ENCODE data around the gene NDUFA13.

Gene NDUFA13

GRCh38 chr19:19548915-19549759 lies 33.1 kb downstream of the NDUFA13 start:
- DNase-seq (ENCODE audit: low spot score): no peak

GRCh38 chr19:19549804-19550464 lies 33.9 kb downstream of the NDUFA13 start:
- DNase-seq (ENCODE audit: low spot score): no peak

- DNase-seq (ENCODE audit: low spot score): no peak
These were observed 34.5 kb downstream of the NDUFA13 start for GRCh38 chr19:19550485-19550929.

DNA sequence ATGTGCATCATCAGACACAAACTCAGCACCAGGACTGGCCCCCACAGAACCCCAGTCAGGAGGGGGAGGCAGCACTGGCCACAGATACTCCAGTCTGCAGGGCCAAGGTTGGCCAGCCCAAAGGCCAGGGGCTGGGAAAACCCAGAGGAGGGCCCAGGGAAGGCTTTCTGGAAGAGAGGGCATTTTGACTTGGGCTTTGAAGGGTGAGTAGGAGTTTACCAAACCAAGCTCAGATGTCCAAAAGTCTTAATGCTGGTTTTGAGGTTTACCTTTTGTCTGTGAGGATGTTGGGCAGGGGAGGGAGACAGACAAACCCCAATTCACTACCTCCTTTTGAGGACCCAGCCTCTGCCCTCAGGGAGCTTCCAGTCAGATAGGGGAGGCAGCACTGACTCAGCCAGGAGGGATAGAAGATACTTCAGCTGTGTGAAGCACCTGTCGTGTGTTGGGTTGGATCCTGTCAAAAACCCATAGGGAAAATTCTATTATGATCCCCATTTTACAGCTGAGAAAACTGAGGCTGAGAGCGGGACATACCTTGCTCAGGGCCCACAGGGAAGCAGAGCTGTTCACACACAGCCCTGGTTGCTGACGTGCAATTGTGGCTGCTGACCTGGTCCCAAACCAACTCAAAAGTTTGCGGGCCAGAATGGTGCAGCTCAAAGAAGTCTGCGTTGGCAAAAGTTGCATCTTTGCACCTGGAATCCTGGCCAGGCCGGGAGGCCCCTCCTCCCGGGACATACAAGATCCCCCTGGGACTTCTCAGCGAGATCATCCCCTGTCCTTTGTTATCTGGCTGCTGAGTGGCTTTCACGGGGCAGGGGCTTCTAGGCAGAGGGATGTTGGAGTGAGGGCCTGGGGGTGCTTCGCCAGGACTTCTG lies 35.2 kb downstream of the NDUFA13 start:
- no peak for DNase-seq (ENCODE audit: low spot score)

- DNase-seq (ENCODE audit: low spot score): no peak
These were observed 35.8 kb downstream of the NDUFA13 start for GRCh38 chr19:19551853-19552192.

GRCh38 chr19:19552798-19553197 lies 36.8 kb downstream of the NDUFA13 start:
- no peak for DNase-seq (ENCODE audit: low spot score)

DNA sequence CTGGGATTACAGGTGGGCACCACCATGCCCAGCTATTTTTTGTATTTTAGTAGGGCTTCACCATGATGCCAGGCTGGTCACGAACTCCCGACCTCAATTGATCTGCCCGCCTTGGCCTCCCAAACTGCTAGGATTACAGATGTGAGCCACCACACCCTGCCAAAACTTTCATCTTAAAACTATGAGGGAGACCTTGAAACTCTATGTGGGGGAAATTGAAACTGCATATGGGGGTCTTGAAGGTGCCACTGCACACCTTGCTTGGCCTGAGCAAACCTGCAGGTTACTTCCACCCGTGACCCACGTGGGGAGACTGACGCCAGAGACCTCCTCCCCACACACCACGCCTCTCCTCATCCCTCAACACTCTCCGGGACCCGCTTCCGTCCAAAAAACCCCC lies 37.6 kb downstream of the NDUFA13 start:
- DNase-seq (ENCODE audit: low spot score): no peak

DNA sequence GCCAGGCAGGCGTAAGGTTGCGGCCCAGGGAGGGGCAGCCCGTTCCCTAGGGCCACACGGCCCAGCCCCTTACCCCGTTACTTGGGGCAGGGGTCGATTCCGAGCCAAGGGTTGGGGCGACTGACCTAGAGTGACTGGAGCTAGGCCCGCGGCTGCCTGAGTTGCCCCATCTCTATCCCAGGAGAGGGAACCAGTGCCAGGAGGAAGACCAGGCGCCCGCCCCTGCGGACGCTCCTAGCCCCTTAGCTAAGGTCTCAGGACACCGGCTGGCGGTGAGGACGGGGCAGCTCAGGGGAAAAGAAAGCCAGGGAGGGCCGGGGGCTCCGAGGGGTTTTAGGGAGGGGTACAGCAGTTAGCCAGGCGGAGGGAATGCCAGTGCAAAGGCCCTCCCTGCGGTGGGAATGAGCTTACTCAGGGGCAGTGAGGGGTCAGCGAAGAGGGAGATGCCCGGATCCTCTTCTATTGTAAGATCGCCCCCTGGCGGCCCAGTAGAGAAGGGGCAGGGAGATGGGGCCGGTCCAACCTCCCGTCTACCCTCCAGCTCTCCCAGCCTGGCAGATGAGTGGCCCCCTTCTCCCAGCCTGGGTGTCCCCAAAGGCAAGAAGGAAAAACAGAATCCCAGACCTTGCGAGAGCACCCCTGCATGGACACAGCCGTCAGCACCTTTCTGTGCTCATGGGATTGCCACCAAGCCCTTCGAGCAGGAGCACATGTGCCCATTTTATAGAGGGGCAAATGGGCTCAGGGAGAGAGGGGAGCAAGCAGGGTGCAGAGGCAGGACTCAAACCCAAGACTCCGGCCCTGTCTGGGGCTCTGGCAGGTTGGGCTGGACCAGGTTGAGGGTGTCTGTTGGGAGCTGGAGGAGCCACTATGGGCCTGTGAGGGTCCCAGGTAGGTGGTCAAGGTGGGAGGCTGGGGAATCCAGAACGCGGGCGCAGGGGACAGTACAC lies 38.3 kb downstream of the NDUFA13 start:
- peak; percentile 68 for DNase-seq (ENCODE audit: low spot score)

DNA sequence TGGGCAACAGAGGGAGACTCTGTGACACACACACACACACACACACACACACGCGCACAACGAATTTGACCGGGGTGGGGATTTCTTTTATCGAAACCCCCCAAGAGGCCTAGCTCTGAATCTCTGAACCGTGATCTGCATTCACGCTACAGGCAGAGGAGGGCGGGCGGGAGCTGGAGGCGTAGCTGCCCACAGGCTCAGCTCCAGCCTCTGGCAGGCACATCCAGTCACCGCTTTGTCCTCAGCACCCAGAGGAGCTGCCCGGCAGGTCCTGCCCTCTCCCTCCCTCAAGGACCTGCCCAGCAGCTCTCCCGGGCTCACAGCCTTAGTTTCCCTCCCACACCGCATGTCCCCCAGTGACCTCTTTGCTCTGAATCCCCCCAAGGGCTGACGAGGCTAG lies 42.0 kb downstream of the NDUFA13 start:
- no peak for DNase-seq (ENCODE audit: low spot score)

DNA sequence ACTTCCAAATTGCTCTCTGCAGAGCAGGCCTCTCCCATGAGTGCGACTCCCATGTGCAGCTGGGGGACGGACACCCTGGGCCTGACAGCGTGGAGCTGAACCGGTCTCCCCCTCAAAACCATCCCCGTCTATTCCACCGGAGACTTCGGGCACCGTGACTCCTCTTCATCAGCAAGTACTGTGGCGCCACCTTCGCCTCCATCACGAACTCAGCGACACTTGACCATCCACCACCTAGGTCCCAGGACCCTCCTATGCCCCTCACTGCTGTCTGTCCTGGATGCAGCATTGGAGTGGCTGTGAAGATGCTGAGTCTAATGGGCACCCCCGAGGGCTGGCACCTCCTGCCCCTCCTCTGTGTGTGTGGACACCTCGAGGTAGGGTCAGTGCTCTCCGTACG lies 42.6 kb downstream of the NDUFA13 start:
- no peak for DNase-seq (ENCODE audit: low spot score)

DNA sequence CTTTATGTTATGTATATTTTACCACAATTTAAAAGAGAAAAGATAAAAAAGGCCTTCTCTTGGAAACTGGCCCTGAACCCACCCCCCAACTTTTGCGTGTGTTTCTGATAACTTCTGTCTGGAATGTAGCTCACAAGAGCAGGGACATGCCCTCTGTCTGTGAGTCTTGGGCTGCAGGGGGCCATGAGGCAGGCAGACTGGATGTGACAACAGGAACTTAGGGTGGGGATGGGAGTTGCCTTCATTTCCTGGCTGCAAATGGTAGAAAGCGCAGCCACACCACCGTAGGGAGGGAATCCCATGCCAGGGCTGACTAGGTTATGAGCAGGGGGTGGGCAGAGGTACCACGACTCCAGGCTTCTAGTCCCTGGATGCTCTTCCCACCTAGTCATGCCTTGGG lies 43.9 kb downstream of the NDUFA13 start:
- DNase-seq (ENCODE audit: low spot score): no peak

- DNase-seq (ENCODE audit: low spot score): no peak
These were observed 46.1 kb downstream of the NDUFA13 start for GRCh38 chr19:19561946-19562664.

- no peak for DNase-seq (ENCODE audit: low spot score)
These were observed 46.8 kb downstream of the NDUFA13 start for GRCh38 chr19:19562665-19563347.

DNA sequence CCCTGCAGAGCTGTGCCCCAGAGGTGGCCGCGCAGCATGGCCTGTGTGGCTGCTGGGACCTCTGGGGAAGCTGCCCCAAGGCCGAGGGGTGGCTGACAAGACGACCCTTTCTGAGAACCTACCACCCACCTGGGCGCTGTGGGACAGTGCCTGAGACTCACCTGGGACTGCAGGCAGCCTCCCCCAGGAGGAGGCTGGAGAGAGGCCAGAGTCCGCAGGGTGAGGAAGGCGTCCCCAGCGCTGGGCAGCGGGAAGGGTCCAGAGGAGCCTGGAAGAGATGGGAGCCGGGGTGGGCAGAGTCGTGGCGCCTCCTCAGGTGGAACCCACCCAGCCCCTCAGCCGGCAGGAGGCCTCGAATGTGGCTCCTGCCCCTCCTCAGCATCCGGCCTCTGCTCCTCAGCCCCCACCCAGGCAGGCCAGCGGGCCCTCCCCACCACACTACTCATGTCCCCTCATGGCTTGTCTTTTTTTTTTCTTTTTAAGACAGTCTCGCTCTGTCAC lies 47.4 kb downstream of the NDUFA13 start:
- no peak for DNase-seq (ENCODE audit: low spot score)

GRCh38 chr19:19566306-19566705 lies 50.3 kb downstream of the NDUFA13 start:
- DNase-seq (ENCODE audit: low spot score): no peak

DNA sequence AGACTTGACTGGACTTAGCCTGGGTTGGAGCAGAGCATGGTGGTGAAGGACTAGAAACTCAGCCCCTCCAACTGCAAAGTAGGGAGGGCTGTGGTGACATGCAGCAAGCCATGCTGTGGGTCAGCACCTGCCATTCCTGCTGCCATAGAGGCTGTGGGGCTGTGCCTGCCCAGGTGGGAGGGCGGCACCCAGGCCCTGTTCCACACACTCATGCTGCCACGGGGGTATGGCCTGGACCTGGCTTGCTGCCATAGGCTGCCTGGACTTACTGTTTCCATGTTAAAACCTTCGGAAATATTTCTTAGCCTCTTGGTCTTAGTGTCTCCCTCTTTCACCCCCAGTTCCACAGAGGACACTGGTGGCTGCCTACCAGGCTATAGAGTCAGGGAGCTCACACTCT lies 51.4 kb downstream of the NDUFA13 start:
- no peak for DNase-seq (ENCODE audit: low spot score)

DNA sequence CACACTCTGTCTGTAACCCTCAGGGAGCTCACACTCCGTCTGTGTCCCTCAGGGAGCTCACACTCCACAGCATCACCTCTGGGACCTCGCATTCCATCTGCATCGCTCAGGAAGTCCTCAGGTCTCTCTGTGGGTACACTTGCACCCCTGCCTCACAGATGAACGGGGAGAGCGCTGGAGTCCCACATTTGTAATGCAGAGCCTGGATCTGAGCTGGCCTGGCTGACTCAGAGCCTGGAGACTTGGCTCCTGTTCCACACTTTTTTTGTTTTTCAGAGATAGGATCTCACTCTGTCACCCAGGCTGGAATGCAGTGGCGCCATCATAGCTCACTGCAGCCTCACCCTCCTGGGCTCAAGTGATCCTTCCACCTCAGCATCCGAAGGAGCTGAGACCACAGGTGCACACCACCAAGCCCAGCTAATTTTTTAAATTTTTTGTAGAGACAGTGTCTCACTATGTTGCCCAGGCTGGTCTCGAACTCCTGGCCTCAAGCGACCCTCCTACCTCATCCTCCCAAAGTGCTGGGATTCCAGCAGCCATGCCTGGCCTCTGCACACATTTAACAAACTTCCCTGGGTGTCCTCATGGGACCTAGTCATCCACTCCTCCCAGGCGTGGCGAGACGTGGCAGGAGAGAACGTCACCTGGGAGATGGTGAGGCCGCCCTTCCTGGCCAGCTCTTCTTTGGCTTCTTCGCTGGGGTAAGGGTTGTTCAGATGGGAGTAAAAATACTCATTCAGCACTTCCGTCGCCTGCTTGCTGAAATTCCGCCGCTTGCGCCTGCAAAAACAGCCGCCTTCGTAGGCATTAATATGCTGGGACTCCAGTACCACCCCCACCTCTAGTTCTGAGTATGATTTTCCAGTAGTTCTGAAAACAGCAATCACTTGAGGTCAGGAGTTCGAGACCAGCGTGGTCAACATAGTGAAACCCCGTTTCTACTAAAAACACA lies 53.1 kb downstream of the NDUFA13 start:
- no peak for DNase-seq (ENCODE audit: low spot score)

GRCh38 chr19:19570571-19570970 lies 54.5 kb downstream of the NDUFA13 start:
- no peak for DNase-seq (ENCODE audit: low spot score)
